ENCODE data around the gene RBMY1A1.
"Not testable (repeated sequence)": the region's sequence is repeated elsewhere in the genome, so short reads cannot be mapped to it uniquely, and the experiment has no call there.

RBMY1A1 gene

DNA sequence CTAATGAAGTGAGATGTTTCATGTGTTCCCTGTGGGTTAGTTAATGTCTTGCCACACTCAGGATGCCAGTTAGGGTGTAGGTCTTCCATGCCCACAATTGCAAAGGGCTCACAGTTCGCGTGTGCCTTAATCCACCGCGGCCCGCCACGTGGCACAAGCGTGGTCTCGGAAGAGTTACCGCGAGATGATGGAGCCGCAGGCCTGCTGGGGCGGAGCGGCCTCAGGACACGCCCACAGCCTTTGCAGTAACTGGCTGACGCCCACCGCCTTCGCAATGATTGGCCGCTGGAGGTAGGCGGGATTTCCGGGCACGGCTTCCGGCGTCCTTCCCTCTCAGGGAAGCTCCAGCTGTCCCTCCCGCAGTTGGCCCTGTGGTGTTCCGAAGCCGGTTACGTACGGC, at the start of gene RBMY1A1:
Gene RBMY1A1 (plus strand): TSS at position 301 of the 400 bp plus-strand sequence. CDS start 2,013 bp downstream, outside the sequence.
- not testable (repeated sequence) for DNase-seq

DNA sequence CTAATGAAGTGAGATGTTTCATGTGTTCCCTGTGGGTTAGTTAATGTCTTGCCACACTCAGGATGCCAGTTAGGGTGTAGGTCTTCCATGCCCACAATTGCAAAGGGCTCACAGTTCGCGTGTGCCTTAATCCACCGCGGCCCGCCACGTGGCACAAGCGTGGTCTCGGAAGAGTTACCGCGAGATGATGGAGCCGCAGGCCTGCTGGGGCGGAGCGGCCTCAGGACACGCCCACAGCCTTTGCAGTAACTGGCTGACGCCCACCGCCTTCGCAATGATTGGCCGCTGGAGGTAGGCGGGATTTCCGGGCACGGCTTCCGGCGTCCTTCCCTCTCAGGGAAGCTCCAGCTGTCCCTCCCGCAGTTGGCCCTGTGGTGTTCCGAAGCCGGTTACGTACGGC, 23.6 kb upstream of the RBMY1A1 start, which contains the start of gene RBMY1B:
Gene RBMY1B (plus strand): TSS at position 301 of the 400 bp plus-strand sequence. CDS start 2,013 bp downstream, outside the sequence.
- not testable (repeated sequence) for DNase-seq

DNA sequence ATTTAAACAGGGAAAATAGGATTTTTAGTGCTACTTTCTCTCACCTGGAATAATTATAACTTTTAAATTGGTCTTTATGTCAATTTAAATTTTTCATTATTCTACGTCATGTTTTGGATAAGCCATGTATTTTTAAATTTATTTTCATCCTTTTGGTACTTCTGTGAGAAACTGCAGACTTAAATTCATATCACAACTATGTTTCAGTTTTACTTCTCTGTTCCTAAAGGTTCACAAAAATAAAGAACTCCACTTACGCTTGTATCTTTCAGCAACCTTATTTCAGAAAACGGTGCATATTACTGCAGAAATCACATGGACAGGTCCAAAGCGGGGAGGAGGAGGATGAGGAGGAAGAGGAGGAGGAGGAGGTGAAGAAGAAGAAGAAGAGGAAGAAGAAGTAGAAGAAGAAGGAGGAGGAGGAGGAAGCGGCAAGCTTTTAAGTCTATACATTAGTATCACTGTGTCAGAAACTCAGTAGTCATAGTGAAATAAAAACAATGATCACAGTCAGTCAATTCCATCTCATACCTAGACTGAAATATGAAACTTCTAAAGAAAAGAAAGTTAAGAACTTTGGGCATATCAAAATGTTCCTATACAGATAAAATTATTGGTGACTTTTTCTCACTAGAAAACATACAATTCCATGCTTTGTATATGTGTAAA, 24.8 kb downstream of the RBMY1A1 start:
- DNase-seq = not testable (repeated sequence)

DNA sequence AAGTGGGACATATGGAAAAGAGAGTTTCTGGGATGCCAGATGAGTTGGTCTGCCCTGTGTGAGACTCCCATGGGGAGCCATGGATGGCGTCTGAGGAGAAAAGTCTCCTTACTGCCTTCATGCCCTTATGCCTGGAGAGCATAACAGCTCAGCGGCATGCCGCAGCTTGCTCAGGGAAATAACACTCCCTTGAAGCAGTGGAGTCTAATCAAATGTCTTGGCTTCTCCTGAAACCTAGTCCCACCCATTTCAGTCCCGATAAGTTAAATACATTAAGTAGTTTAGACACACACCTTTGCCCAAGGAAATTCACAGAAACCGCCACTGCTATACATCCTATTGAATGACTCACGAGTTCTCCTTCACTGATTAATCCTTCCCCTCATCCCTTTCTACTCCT, 50.8 kb downstream of the RBMY1A1 start:
- no peak for DNase-seq

DNA sequence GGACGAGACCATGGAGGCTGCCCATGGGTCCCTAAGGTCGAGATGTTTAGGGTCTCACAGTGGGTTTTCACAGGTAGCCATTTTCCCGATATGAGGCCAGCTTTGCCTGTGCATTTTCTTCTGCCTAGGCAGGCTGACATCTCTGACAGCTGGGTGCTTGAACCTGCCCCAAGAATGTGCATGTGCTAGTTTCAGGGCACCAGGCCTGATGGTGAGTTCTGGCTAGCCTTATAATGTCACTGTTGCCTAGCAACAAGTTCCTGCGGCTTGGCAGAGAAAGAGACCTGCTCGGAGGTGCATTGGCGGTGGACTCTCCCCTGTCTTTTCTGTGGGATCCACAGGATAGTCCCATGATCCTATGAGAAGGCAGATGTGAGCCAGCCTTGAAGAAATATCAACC, 51.8 kb downstream of the RBMY1A1 start:
- not testable (repeated sequence) for DNase-seq

DNA sequence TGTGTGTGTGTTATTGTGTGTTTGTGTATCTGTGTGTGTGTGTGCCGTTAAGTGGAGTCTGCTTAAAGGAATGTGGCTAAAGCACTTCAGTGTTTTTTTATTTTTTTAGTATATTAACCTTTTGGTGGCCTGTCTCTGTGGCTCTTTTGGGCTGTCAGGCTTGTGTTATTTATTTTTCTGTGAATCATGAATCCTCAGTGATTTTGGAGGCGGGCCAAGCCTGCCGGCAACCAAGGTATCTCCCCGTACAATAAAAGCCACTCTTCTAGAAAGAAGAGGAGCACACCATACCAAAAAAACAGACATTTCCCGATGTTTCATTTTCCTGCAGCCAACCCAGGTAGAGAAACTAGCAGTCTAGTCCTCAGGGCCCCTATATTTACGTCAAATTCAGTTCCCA, 57.4 kb downstream of the RBMY1A1 start:
- DNase-seq = no peak

DNA sequence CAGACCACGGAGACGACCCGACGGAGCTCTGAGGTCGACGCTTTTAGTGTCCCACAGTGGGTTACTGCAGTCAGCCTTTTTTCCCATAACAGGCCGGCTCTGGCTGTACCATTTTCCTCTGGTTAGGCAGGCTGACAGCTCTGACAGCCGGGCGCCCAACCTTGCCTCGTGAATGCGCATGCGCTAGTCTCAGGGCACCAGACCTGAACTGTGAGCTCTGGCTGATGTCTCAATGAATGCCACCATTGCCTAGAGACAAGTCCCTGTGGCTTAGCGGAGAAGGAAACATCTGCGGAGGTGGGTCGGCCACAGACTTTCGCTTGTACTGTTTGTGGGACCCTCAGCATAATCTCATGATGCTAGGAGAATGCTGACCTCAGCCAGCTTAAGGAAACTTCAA, 61.6 kb downstream of the RBMY1A1 start:
- not testable (repeated sequence) for DNase-seq
